ENCODE data around the gene PGA3.

DNA sequence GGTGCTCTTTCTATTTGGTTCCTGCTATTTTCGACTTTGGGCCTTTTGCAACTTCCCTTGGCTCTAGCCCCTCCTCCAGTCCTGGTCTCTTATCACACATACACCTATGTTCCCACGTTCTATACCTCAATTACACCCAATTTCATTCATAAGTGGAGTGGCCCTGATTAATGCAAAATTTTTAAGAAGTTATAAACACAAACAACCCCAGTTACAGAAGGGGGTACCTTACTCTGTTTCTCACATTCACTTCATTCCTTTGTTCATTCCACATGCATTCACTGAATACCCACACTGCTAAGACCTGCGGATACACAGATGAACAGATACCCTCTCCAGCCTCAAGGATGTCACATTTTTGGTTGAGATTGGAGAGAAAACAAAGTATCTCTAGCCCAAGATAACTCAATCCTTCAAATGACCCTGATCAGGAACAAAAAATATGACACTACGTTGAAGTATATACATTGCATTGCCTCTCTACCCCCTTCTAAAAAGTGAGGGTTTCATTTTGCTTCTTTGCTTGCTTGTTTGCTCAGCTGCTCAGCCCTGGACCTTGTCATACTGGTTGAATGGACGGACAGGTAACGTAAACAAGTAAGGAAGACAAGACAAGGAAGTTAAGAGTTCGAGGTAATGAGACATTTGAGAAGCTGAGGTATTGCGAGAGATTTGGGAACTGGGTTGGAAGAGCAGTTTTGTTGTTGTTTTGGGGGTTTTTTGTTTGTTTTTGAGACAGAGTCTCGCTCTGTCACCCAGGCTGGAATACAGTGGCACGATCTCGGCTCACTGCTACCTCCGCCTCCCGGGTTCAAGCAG lies 38.5 kb upstream of the PGA3 start:
- TF ChIP-seq POLR2A (IDR thresholded peaks at IDR 0.05) (no peak), POLR2AphosphoS5 (IDR thresholded peaks at IDR 0.05) (no peak)
- TF ChIP-seq, protein P1, sequence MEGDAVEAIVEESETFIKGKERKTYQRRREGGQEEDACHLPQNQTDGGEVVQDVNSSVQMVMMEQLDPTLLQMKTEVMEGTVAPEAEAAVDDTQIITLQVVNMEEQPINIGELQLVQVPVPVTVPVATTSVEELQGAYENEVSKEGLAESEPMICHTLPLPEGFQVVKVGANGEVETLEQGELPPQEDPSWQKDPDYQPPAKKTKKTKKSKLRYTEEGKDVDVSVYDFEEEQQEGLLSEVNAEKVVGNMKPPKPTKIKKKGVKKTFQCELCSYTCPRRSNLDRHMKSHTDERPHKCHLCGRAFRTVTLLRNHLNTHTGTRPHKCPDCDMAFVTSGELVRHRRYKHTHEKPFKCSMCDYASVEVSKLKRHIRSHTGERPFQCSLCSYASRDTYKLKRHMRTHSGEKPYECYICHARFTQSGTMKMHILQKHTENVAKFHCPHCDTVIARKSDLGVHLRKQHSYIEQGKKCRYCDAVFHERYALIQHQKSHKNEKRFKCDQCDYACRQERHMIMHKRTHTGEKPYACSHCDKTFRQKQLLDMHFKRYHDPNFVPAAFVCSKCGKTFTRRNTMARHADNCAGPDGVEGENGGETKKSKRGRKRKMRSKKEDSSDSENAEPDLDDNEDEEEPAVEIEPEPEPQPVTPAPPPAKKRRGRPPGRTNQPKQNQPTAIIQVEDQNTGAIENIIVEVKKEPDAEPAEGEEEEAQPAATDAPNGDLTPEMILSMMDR (IDR thresholded peaks at IDR 0.05 in 8 of 11, conservative IDR thresholded peaks at IDR 0.05 in 3 of 11), result no peak

All from spleen (tissue), 7 donors.